ENCODE measurements around the gene ARHGEF40.

ARHGEF40 gene

GRCh38 chr14:21098892-21099595, 28.9 kb downstream of the ARHGEF40 start:
- Histone ChIP-seq H3K27me3 (ENCODE audit: control insufficient read depth in 3 of 3, insufficient read depth in 3 of 3, low read depth in 1 of 3, low read length in 3 of 3) (no peaks in the 10 kb centered on the region), H2AFZ (ENCODE audit: low read length) (peak overlapping the region; percentile 69), H3K79me1 (ENCODE audit: low read depth, low read length) (no peaks in the 10 kb centered on the region), H2BK120ac (ENCODE audit: low read depth, low read length) (no peak overlapping the region), H3K14ac (ENCODE audit: low read length) (no peak overlapping the region), H3K9ac (ENCODE audit: low read depth, low read length, poor library complexity) (no peak overlapping the region), H3K27ac (replicated peaks; ENCODE audit: low read length) (peak overlapping the region; percentile 89), H4K91ac (ENCODE audit: low read depth, low read length, poor library complexity) (no peak overlapping the region), H2BK15ac (ENCODE audit: low read length) (no peak overlapping the region), H3K36me3 (replicated peaks in 1 of 2; ENCODE audit: control insufficient read depth in 2 of 2, insufficient read depth in 2 of 2, low read length in 2 of 2) (no peaks in the 10 kb centered on the region), H3K9me3 (replicated peaks in 1 of 2; ENCODE audit: control insufficient read depth in 2 of 2, insufficient read depth in 1 of 2, low read depth in 1 of 2, low read length in 2 of 2) (no peaks in the 10 kb centered on the region), H3K4me3 (ENCODE audit: low read length in 2 of 2) (peak overlapping the region; percentile 61 to 74), H3K4me1 (ENCODE audit: control insufficient read depth in 2 of 2, insufficient read depth in 1 of 2, low read depth in 1 of 2, low read length in 2 of 2) (peaks cover 30 to 47% of the 10 kb centered on the region in 2 donors), H2AK5ac (ENCODE audit: low read depth, low read length) (no peak overlapping the region), H3K23ac (ENCODE audit: low read depth, low read length, poor library complexity) (no peak overlapping the region), H4K8ac (ENCODE audit: low read depth, low read length) (no peak overlapping the region), H2BK5ac (ENCODE audit: low read length) (no peak overlapping the region), H2BK12ac (ENCODE audit: low read length) (no peak overlapping the region), H3K4ac (ENCODE audit: low read length) (no peak overlapping the region), H3K4me2 (ENCODE audit: insufficient read depth, low read length, poor library complexity, severe bottlenecking) (peak overlapping the region; percentile 61), H3K18ac (ENCODE audit: low read length) (no peak overlapping the region)
- no CpG with 5 or more reads among the region's 16 CpGs for WGBS, 2 donors (ENCODE audit: extremely low coverage in 2 of 2, insufficient read length in 2 of 2, insufficient replicate concordance in 1 of 2)
- no peak for DNase-seq (ENCODE audit: low spot score)

GRCh38 chr14:21099596-21099985, 29.5 kb downstream of the ARHGEF40 start:
- Histone ChIP-seq H3K4ac (ENCODE audit: low read length) (no peak overlapping the region), H3K79me1 (ENCODE audit: low read depth, low read length) (no peaks in the 10 kb centered on the region), H3K9me3 (replicated peaks in 1 of 2; ENCODE audit: control insufficient read depth in 2 of 2, insufficient read depth in 1 of 2, low read depth in 1 of 2, low read length in 2 of 2) (no peaks in the 10 kb centered on the region), H2BK5ac (ENCODE audit: low read length) (no peak overlapping the region), H3K27ac (replicated peaks; ENCODE audit: low read length) (peak overlapping the region; percentile 89), H3K4me3 (ENCODE audit: low read length in 2 of 2) (peak overlapping the region in 1 of 2 donors; percentile 61), H3K23ac (ENCODE audit: low read depth, low read length, poor library complexity) (no peak overlapping the region), H3K9ac (ENCODE audit: low read depth, low read length, poor library complexity) (no peak overlapping the region), H2BK120ac (ENCODE audit: low read depth, low read length) (no peak overlapping the region), H3K27me3 (ENCODE audit: control insufficient read depth in 3 of 3, insufficient read depth in 3 of 3, low read depth in 1 of 3, low read length in 3 of 3) (no peaks in the 10 kb centered on the region), H3K4me1 (ENCODE audit: control insufficient read depth in 2 of 2, insufficient read depth in 1 of 2, low read depth in 1 of 2, low read length in 2 of 2) (peaks cover 31 to 48% of the 10 kb centered on the region in 2 donors), H2BK12ac (ENCODE audit: low read length) (no peak overlapping the region), H3K14ac (ENCODE audit: low read length) (no peak overlapping the region), H4K91ac (ENCODE audit: low read depth, low read length, poor library complexity) (no peak overlapping the region), H4K8ac (ENCODE audit: low read depth, low read length) (no peak overlapping the region), H3K4me2 (ENCODE audit: insufficient read depth, low read length, poor library complexity, severe bottlenecking) (no peak overlapping the region), H2AFZ (ENCODE audit: low read length) (no peak overlapping the region), H2AK5ac (ENCODE audit: low read depth, low read length) (no peak overlapping the region), H3K36me3 (replicated peaks in 1 of 2; ENCODE audit: control insufficient read depth in 2 of 2, insufficient read depth in 2 of 2, low read length in 2 of 2) (no peaks in the 10 kb centered on the region), H2BK15ac (ENCODE audit: low read length) (no peak overlapping the region), H3K18ac (ENCODE audit: low read length) (no peak overlapping the region)
- no peak for DNase-seq (ENCODE audit: low spot score)
- no CpG with 5 or more reads among the region's 5 CpGs for WGBS, 2 donors (ENCODE audit: extremely low coverage in 2 of 2, insufficient read length in 2 of 2, insufficient replicate concordance in 1 of 2)

GRCh38 chr14:21100931-21101330, 30.8 kb downstream of the ARHGEF40 start, which contains the start of gene TMEM253:
Gene TMEM253 (plus strand): TSS chr14:21101066. CDS start chr14:21101344, 278 bp downstream.
- peak within 1 kb of the TSS in 1 of 2 donors; percentile 61 for H3K4me3 ChIP-seq (ENCODE audit: low read length in 2 of 2)
- no peak within 1 kb of the TSS for H3K27ac ChIP-seq (replicated peaks; ENCODE audit: low read length)
- H3K18ac ChIP-seq (ENCODE audit: low read length) = no peak within 1 kb of the TSS
- no peak within 1 kb of the TSS for H2BK120ac ChIP-seq (ENCODE audit: low read depth, low read length)
- H3K14ac ChIP-seq (ENCODE audit: low read length) = no peak within 1 kb of the TSS
- peak within 1 kb of the TSS; percentile 71 for H2AK5ac ChIP-seq (ENCODE audit: low read depth, low read length)
- H3K23ac ChIP-seq (ENCODE audit: low read depth, low read length, poor library complexity) = no peak within 1 kb of the TSS
- H4K91ac ChIP-seq (ENCODE audit: low read depth, low read length, poor library complexity) = no peak within 1 kb of the TSS
- peak within 1 kb of the TSS; percentile 15 for H2BK5ac ChIP-seq (ENCODE audit: low read length)
- no peaks in the 10 kb centered on the region for H3K79me1 ChIP-seq (ENCODE audit: low read depth, low read length)
- H3K36me3 ChIP-seq (replicated peaks in 1 of 2; ENCODE audit: control insufficient read depth in 2 of 2, insufficient read depth in 2 of 2, low read length in 2 of 2) = no peaks in the 10 kb centered on the region
- no peak within 1 kb of the TSS for H3K9ac ChIP-seq (ENCODE audit: low read depth, low read length, poor library complexity)
- H3K4ac ChIP-seq (ENCODE audit: low read length) = no peak within 1 kb of the TSS
- no peak within 1 kb of the TSS for H4K8ac ChIP-seq (ENCODE audit: low read depth, low read length)
- H3K4me2 ChIP-seq (ENCODE audit: insufficient read depth, low read length, poor library complexity, severe bottlenecking) = no peak within 1 kb of the TSS
- DNase-seq (ENCODE audit: low spot score) = no peak
- H2BK15ac ChIP-seq (ENCODE audit: low read length) = peak within 1 kb of the TSS; percentile 8
- H3K27me3 ChIP-seq (ENCODE audit: control insufficient read depth in 3 of 3, insufficient read depth in 3 of 3, low read depth in 1 of 3, low read length in 3 of 3) = no peaks in the 10 kb centered on the region
- peaks cover 28 to 45% of the 10 kb centered on the region in 2 donors for H3K4me1 ChIP-seq (ENCODE audit: control insufficient read depth in 2 of 2, insufficient read depth in 1 of 2, low read depth in 1 of 2, low read length in 2 of 2)
- no peak within 1 kb of the TSS for H2AFZ ChIP-seq (ENCODE audit: low read length)
- H3K9me3 ChIP-seq (replicated peaks in 1 of 2; ENCODE audit: control insufficient read depth in 2 of 2, insufficient read depth in 1 of 2, low read depth in 1 of 2, low read length in 2 of 2) = no peaks in the 10 kb centered on the region
- WGBS, 2 donors (ENCODE audit: extremely low coverage in 2 of 2, insufficient read length in 2 of 2, insufficient replicate concordance in 1 of 2) = no CpG with 5 or more reads among the region's 5 CpGs
- peak within 1 kb of the TSS; percentile 2 for H2BK12ac ChIP-seq (ENCODE audit: low read length)

GRCh38 chr14:21101802-21102413, 31.8 kb downstream of the ARHGEF40 start:
- Histone ChIP-seq H2BK12ac (ENCODE audit: low read length) (no peak overlapping the region), H2AFZ (ENCODE audit: low read length) (no peak overlapping the region), H3K9me3 (replicated peaks in 1 of 2; ENCODE audit: control insufficient read depth in 2 of 2, insufficient read depth in 1 of 2, low read depth in 1 of 2, low read length in 2 of 2) (no peaks in the 10 kb centered on the region), H3K4ac (ENCODE audit: low read length) (no peak overlapping the region), H3K23ac (ENCODE audit: low read depth, low read length, poor library complexity) (no peak overlapping the region), H2BK5ac (ENCODE audit: low read length) (no peak overlapping the region), H4K91ac (ENCODE audit: low read depth, low read length, poor library complexity) (no peak overlapping the region), H3K14ac (ENCODE audit: low read length) (no peak overlapping the region), H3K18ac (ENCODE audit: low read length) (no peak overlapping the region), H3K27ac (replicated peaks; ENCODE audit: low read length) (no peak overlapping the region), H3K4me2 (ENCODE audit: insufficient read depth, low read length, poor library complexity, severe bottlenecking) (no peak overlapping the region), H3K4me3 (ENCODE audit: low read length in 2 of 2) (no peak overlapping the region), H4K8ac (ENCODE audit: low read depth, low read length) (no peak overlapping the region), H3K4me1 (ENCODE audit: control insufficient read depth in 2 of 2, insufficient read depth in 1 of 2, low read depth in 1 of 2, low read length in 2 of 2) (peaks cover 25 to 42% of the 10 kb centered on the region in 2 donors), H3K27me3 (ENCODE audit: control insufficient read depth in 3 of 3, insufficient read depth in 3 of 3, low read depth in 1 of 3, low read length in 3 of 3) (no peaks in the 10 kb centered on the region), H3K79me1 (ENCODE audit: low read depth, low read length) (no peaks in the 10 kb centered on the region), H3K9ac (ENCODE audit: low read depth, low read length, poor library complexity) (no peak overlapping the region), H2AK5ac (ENCODE audit: low read depth, low read length) (no peak overlapping the region), H2BK15ac (ENCODE audit: low read length) (peak overlapping the region; percentile 8), H3K36me3 (replicated peaks in 1 of 2; ENCODE audit: control insufficient read depth in 2 of 2, insufficient read depth in 2 of 2, low read length in 2 of 2) (no peaks in the 10 kb centered on the region), H2BK120ac (ENCODE audit: low read depth, low read length) (no peak overlapping the region)
- DNase-seq (ENCODE audit: low spot score) = no peak
- WGBS, 2 donors (ENCODE audit: extremely low coverage in 2 of 2, insufficient read length in 2 of 2, insufficient replicate concordance in 1 of 2) = no CpG with 5 or more reads among the region's 8 CpGs

Data from neuronal stem cell (in vitro differentiated cells).